AG04450 (cell line): ENCODE data around the gene NDUFAB1. TPM values are rescaled to one million over a fixed set of nuclear protein-coding genes. Genes with fewer than 3 reads are reported as not detected.
"Not testable (repeated sequence)": the region's sequence is repeated elsewhere in the genome, so short reads cannot be mapped to it uniquely, and the experiment has no call there.

Experiments used
- CTCF ChIA-PET: fragments of 300-600, 350-600 bp; formaldehyde crosslinking; extraction: SDS; loops from one replicate; lab custom pipeline; 2022; ENCODE audit warnings: antibody characterized with exemption, inconsistent platforms; lab: Charles Lee
- POLR2A ChIA-PET: fragments of 350-600 bp; formaldehyde crosslinking; extraction: SDS; loops from one replicate; lab custom pipeline; 2021; ENCODE audit warnings: antibody characterized with exemption, inconsistent platforms; lab: Yijun Ruan, JAX
- DNase-seq: peaks from one replicate; pipeline ENCODE4 v3.0.0-alpha.2; 2011; ENCODE audit warnings: low read depth, low spot score
- H3K27ac ChIP-seq: one replicate; pipeline ENCODE4 v1.5.1; 2012; ENCODE audit warnings: low read depth, low read length, control low read depth
- H3K27me3 ChIP-seq: one replicate; pipeline ENCODE4 v1.6.0; 2012; ENCODE audit warnings: low read length; ENCODE audit not compliant: control insufficient read depth, insufficient read depth
- H3K4me3 ChIP-seq: 2 replicates; pipeline ENCODE4 v1.5.1; 2011; ENCODE audit warnings: mild to moderate bottlenecking, low read depth, low read length, control low read depth
- H3K9me3 ChIP-seq: 2 replicates; pipeline ENCODE4 v1.5.1; 2012; ENCODE audit warnings: low read length; ENCODE audit not compliant: control insufficient read depth, insufficient read depth
- polyA plus RNA-seq: library from polyadenylated mRNA; depleted of rRNA; stranded (reverse); fragments of >200 nt; gene quantifications from 2 replicates; pipeline ENCODE4 v1.2.3, GENCODE V29; 2011
- TF ChIP-seq, protein P1 (sequence below): IDR thresholded peaks from 2 replicates; pipeline ENCODE4 v1.5.1; 2011; ENCODE audit warnings: low read depth, low read length, control low read depth, inconsistent platforms

The NDUFAB1 gene
- polyA plus RNA-seq, 1 experiment = 130 TPM

DNA sequence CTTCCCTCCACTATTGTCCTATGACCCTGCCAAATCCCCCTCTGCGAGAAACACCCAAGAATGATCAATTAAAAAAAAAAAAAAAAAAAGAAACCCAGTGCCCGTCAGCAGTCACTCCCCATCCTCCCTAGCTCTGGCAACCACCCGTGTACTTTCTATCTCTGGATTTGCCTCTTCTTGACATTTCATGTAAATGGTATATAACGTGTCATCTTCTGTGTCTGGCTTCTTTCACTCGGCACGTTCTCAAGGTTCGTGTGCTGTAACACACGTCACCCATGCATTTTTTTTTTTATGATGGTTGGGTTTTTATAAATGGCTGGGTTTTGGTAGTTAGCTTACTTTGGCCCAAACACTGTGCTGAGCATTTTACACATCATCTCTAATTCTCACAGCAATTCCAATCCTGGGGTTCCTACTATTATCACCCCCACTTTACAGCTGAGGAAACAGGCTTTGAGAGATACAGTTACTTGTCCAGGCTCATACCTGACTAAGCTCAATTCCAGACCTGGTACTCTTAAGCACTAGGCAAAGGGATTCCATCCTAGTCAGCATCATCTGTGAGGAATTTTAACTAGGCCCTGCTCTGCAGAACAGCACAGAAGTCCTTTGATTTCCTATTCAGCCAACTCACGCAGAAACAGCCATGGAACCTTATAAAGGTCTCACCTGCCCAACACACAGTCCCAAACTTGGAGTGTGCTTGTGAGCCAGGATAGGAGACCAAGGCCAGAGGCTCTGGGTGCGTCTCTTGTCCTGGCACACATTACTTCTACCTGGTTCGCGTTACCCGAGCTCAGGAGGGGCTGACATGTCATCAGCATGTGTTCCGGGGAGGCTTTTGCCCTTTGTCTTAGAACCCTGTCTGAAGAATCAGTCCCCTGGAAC lies 11.7 kb downstream of the NDUFAB1 start:
- Histone ChIP-seq H3K27me3 (no peaks in the 10 kb centered on the region), H3K27ac (no peak overlapping the region), H3K4me3 (no peak overlapping the region), H3K9me3 (no peaks in the 10 kb centered on the region)
- ChIA-PET CTCF (interaction anchor here (1.2 kb wide), 1 partner anchor 12 kb away, joined by 3 read pairs; the partner anchor contains the start of gene NDUFAB1), POLR2A (no interaction called here)
- no peak for DNase-seq
- TF ChIP-seq, protein P1, sequence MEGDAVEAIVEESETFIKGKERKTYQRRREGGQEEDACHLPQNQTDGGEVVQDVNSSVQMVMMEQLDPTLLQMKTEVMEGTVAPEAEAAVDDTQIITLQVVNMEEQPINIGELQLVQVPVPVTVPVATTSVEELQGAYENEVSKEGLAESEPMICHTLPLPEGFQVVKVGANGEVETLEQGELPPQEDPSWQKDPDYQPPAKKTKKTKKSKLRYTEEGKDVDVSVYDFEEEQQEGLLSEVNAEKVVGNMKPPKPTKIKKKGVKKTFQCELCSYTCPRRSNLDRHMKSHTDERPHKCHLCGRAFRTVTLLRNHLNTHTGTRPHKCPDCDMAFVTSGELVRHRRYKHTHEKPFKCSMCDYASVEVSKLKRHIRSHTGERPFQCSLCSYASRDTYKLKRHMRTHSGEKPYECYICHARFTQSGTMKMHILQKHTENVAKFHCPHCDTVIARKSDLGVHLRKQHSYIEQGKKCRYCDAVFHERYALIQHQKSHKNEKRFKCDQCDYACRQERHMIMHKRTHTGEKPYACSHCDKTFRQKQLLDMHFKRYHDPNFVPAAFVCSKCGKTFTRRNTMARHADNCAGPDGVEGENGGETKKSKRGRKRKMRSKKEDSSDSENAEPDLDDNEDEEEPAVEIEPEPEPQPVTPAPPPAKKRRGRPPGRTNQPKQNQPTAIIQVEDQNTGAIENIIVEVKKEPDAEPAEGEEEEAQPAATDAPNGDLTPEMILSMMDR = no peak

- H3K9me3 ChIP-seq, CTCF ChIA-PET, H3K27ac ChIP-seq, H3K4me3 ChIP-seq, DNase-seq, H3K27me3 ChIP-seq: not testable (repeated sequence)
- POLR2A ChIA-PET = interaction anchor here (0.7 kb wide), 1 partner anchor 94 kb away, joined by 3 read pairs; no protein-coding TSS in a partner anchor
Observed at GRCh38 chr16:23583271-23583670, 12.8 kb downstream of the NDUFAB1 start.

DNA sequence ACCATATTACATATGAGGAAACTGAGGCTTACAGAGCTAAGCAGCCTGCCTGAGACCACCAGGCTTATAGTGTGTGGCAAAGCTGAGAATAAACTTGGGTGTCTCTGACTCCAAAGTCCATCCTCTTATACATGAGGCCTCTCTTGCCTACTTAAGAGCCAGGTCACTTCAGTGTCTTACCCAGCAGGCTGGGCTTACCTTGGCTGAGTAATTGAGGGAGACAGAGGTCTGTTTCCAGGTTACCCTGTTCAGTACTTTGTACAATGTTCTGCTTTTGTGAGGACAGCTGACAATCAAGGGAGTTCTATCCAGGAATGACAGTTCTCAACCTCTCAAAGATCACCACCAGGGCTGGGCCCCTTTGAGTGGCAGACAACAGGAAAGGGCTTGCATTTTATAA lies 14.4 kb downstream of the NDUFAB1 start:
- Histone ChIP-seq H3K27me3 (no peaks in the 10 kb centered on the region), H3K4me3 (no peak overlapping the region), H3K9me3 (no peaks in the 10 kb centered on the region), H3K27ac (no peak overlapping the region)
- CTCF ChIA-PET = interaction anchor here (1.1 to 1.9 kb wide), 2 partner anchors 15 to 24 kb away, joined by 4 to 6 read pairs; partner anchors contain the start of gene UBFD1
- POLR2A ChIA-PET = interaction anchor here (0.7 to 1.1 kb wide), 2 partner anchors 51 to 1452 kb away, joined by 3 to 4 read pairs; no protein-coding TSS in a partner anchor
- DNase-seq = no peak
- TF ChIP-seq, protein P1 = no peak

GRCh38 chr16:23580391-23580790 lies 15.7 kb downstream of the NDUFAB1 start:
- ChIA-PET POLR2A (interaction anchor here (1.1 kb wide), 1 partner anchor 50 kb away, joined by 3 read pairs; no protein-coding TSS in a partner anchor), CTCF (interaction anchor here (1.0 kb wide), 1 partner anchor 16 kb away, joined by 3 read pairs; no protein-coding TSS in a partner anchor)
- no peak overlapping the region for H3K27ac ChIP-seq
- TF ChIP-seq, protein P1 = no peak
- H3K27me3 ChIP-seq = no peaks in the 10 kb centered on the region
- no peaks in the 10 kb centered on the region for H3K9me3 ChIP-seq
- DNase-seq = no peak
- H3K4me3 ChIP-seq = no peak overlapping the region

DNA sequence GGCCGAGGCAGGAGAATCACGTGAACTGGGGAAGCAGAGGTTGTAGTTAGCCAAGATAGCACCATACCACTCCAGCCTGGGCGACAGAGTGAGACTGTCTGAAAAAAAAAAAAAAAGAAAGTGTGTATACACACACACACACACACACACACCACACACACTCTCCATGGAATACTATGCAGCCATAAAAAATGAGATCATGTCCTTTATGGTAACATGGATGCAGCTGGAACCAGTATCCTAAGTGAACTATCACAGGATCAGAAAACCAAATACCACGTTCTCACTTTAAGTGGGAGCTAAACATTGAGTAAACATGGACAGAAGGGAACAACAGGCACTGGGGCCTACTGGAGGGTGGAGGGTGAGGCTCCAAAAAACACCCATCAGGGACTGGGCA lies 16.7 kb downstream of the NDUFAB1 start:
- TF ChIP-seq, protein P1 = no peak
- CTCF ChIA-PET = no interaction called here
- Histone ChIP-seq H3K27ac (no peak overlapping the region), H3K4me3 (no peak overlapping the region), H3K9me3 (no peaks in the 10 kb centered on the region), H3K27me3 (no peaks in the 10 kb centered on the region)
- DNase-seq = no peak
- POLR2A ChIA-PET = no interaction called here
